Suppressor macrophage (primary cell): ENCODE measurements around the gene YWHAG.
"Not testable (repeated sequence)": the region's sequence is repeated elsewhere in the genome, so short reads cannot be mapped to it uniquely, and the experiment has no call there.

ENCODE experiments used
- DNase-seq, 4 experiments: peaks; one replicate each; pipeline ENCODE4 v3.0.0-alpha.2; 2020 to 2022

The YWHAG gene

GRCh38 chr7:76317782-76318487 lies 40.9 kb downstream of the YWHAG start:
- DNase-seq: peak; percentile 96 to 99 (median 98)

- DNase-seq: no peak
These were observed 41.6 kb downstream of the YWHAG start for GRCh38 chr7:76316984-76317781.

- peak; percentile 42 to 68 (median 64) for DNase-seq
These were observed 43.4 kb downstream of the YWHAG start for GRCh38 chr7:76315364-76315763.

- not testable (repeated sequence) for DNase-seq
These were observed 44.1 kb downstream of the YWHAG start for GRCh38 chr7:76314740-76315139.

- DNase-seq: peak; percentile 95 to 98 (median 97)
These were observed 44.6 kb downstream of the YWHAG start for GRCh38 chr7:76314042-76314721.

- not testable (repeated sequence) for DNase-seq
These were observed 47.0 kb downstream of the YWHAG start for GRCh38 chr7:76311838-76312237.

- peak in 1 of 4 experiments; percentile 30 for DNase-seq
These were observed 48.5 kb downstream of the YWHAG start for GRCh38 chr7:76310102-76310957.

GRCh38 chr7:76309341-76310101 lies 49.3 kb downstream of the YWHAG start:
- not testable (repeated sequence) for DNase-seq

GRCh38 chr7:76308874-76309273 lies 49.9 kb downstream of the YWHAG start:
- DNase-seq: not testable (repeated sequence)

GRCh38 chr7:76304888-76305375 lies 53.9 kb downstream of the YWHAG start:
- no peak for DNase-seq

- peak; percentile 89 to 95 (median 92) for DNase-seq
These were observed 55.3 kb downstream of the YWHAG start for GRCh38 chr7:76303202-76304147.

- DNase-seq: peak; percentile 79 to 92 (median 86)
These were observed 56.2 kb downstream of the YWHAG start, which contains the start of gene HSPB1 for GRCh38 chr7:76302347-76303201. Gene HSPB1 (plus strand): TSS chr7:76302673. CDS start chr7:76302713, 40 bp downstream.

- DNase-seq: no peak
These were observed 57.8 kb downstream of the YWHAG start for GRCh38 chr7:76301000-76301399.

- DNase-seq: no peak
These were observed 58.5 kb downstream of the YWHAG start for GRCh38 chr7:76300166-76300731.

GRCh38 chr7:76296743-76297740 lies 61.7 kb downstream of the YWHAG start:
- peak in 1 of 4 experiments; percentile 23 for DNase-seq

- DNase-seq: peak; percentile 87 to 93 (median 90)
These were observed 64.3 kb downstream of the YWHAG start for GRCh38 chr7:76294344-76295024.
